Measurements from ENCODE around the gene EXTL2. TPM values are rescaled to one million over a fixed set of nuclear protein-coding genes. Genes with fewer than 3 reads are reported as not detected.
"Not testable (repeated sequence)": the region's sequence is repeated elsewhere in the genome, so short reads cannot be mapped to it uniquely, and the experiment has no call there.

EXTL2 gene
- polyA plus RNA-seq, 1 donor: 32.2 TPM

DNA sequence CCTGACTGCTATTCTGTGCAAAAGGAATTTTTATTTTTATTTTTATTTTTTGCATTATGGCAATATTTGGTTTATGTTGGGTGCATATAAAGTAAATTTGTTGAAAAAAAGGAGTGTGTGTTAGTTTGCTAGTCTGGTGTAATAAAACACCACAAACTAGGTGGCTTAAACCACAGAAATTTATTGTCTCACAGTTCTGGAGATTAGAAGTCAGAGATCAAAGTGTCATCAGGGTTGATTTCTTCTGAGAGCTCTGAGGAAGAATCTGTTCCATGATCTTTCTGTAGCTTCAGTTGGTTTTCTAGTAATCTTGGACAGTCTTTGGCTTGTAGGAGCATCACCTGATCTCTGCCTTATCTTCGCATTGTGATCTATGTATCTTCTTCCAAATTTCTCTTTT, 7.7 kb upstream of the EXTL2 start:
- DNase-seq (ENCODE audit: low read depth): no peak

DNA sequence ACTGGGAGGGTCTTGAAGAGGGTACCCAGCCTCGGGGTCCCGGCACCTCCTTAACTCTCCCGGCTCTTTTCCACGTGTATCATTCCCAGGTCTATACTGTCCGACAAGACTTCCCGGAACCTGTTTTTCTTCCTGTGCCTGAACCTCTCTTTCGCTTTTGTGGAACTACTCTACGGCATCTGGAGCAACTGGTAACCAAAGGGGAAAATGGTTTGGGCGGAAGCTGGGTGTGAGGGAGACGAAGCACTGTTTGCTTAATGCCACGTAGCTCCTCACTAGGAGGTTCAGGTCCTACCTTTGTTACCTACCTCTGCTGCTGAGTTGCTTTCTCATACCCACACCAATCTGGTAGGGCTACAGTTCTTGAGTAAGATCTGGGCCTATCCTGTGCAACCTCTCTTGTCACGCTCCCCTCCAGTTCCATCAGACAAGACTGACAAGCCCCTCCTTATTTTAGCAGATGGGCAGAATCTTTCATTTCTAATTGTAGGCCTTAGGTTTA, 1.9 kb upstream of the EXTL2 start:
- peak; percentile 5 for DNase-seq (ENCODE audit: low read depth)

DNA sequence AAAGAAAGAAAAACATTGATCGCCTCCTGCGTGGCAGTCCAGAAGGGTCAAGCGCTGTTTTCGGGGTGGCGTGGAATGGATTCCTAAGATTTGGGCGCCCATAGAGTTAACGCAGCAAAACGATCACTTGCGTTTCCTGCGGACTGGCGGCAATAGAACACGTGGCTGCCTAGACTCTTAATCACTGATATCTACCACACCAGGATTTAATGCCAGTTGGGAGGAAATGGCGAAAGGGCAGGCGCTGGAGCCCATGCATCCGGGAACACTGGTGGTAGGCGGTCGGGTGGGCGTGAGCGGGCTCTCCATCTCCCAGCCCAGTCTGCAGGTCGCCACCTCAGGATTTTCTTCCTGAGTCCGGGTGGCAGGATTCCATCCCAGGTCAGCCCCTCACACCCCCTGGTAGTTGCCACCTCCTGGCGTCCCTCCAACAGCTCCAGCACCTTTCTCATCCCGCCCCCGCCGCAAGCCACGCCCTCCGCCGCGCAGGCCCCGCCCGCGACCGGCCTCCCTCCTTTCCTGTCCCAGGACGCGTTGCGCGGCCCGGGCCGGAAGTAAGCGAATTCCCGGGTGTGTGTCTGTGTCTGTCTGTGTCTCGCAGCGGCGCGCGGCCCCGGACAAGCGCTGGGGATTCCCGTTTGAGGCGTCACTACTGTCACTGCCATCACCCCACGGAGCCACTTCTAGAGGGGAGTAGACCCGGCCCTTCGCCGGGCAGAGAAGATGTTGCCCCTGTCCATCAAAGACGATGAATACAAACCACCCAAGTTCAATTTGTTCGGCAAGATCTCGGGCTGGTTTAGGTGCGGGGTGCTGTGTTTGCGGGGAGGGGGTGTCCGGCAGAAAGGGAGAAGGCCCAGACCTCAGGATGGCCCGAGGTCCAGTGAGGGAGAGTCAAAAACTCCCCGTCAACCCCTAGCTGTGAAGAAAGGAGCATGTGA, 1.2 kb upstream of the EXTL2 start, which contains the start of gene SLC30A7:
Gene SLC30A7 (plus strand): TSS at position 551 of the 941 bp plus-strand sequence. CDS start 173 bp downstream, at position 724.
- peak; percentile 61 for DNase-seq (ENCODE audit: low read depth)

DNA sequence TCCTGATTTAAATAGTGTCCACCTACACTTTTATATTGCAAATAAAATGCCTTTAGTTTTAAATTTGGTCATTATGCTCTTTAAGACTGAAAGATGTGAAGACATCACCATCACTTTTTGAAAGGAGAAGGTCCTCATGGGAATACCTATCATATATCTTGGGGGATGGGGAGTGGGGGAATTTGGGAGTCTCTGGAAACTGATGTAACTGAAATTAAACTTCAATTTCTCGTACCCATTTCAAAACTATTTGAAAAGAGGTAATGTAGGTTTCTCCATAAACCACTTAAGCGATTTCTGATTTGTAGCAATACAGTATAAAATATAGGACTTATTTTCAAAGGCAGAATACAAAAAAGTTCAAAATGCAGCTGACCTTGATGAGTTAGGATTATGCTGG, 924 bp downstream of the EXTL2 start:
- no peak for DNase-seq (ENCODE audit: low read depth)

DNA sequence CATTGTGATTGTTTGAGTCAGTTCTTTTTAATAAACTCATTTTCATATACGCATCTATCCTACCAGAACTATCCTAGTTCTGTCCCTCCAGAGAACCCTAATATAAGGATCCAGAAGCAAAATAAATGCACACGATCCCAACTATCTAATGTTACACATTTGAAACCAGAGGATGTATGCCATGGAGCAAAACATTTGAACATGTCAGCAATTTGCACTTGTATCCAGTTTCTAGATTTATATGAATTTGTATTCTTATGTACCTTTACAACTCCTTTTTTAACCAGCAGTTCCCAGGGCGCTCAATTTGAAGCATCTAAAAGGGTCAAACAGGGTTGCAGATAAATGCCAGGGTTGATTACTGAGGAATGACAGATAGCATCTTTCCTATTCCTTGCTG, 2.1 kb downstream of the EXTL2 start:
- DNase-seq (ENCODE audit: low read depth): no peak

DNA sequence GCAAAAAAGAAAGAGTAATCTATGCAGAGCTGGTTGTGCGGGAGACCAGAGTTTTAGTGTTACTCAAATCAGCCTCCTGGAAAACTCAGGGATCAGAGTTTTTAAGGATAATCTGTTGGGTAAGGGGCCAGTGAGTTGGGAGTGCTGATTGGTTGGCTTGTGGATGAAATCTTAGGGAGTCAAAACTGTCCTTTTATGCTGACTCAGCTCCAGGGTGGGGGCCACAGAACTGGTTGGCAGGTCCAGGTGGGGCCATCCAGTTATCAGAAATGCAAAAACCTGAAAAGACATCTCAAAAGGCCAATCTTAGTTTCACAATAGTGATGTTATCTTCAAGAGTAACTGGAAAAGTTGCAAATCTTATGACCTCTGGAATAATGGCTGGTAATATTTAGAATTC, 3.3 kb downstream of the EXTL2 start:
- DNase-seq (ENCODE audit: low read depth): no peak

DNA sequence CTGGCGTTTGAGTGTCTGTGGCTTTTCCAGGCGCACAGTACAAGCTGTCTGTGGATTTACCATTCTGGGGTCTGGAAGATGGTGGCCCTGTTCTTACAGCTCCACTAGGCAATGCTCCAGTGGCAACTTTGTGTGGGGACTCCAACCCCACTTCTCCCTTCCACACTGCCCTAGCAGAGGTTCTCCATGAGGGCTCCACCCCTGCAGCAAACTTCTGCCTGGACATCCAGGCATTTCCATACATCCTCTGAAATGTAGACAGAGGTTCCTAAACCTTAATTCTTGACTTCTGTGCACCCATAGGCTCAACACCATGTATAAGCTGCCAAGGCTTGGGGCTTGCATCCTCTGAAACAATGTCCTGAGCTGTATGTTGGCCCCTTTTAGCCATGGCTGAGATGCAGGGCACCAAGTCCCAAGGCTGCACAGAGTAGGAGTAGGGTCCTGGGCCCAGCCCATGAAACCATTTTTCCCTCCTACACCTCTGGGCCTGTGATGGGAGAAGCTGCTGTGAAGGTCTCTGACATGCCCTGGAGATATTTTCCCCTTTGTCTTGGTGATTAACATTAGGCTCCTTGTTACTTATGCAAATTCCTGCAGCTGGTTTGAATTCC, 4.7 kb downstream of the EXTL2 start:
- DNase-seq (ENCODE audit: low read depth): not testable (repeated sequence)

DNA sequence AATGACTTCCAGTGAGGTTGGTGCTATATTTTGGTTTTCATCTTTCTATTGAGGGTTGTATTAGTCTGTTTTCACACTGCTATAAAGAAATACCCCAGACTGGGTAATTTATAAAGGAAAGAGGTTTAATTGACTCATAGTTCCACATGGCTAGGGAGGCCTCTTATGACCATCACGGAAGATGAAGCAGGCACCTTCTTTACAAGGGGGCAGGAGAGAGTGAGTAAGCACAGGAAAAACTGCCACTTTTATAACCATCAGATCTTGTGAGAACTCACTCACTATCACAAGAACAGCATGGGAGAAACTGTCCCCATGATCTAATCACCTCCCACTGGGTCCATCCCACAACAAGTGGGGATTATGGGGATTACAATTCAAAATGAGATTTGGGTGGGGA, 5.6 kb downstream of the EXTL2 start:
- DNase-seq (ENCODE audit: low read depth): not testable (repeated sequence)

DNA sequence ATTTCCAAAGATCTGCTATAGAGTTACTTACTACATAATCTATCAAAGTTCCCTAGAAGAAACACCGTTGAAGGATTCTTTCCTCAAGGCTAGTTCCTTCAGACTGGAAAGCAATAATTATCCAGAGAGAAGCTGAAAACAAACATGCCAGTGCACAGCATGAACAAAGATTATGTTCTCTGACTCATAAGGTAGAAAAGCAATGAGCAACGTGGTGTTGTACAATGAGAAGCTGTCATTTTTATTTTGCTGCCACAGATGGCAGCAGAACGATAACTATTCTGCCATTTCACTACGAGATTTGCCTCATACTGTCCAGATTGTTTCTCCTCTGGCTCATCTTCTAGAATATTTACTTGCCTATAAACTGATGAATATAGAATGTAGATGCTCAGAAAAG, 10.7 kb downstream of the EXTL2 start:
- no peak for DNase-seq (ENCODE audit: low read depth)

DNA sequence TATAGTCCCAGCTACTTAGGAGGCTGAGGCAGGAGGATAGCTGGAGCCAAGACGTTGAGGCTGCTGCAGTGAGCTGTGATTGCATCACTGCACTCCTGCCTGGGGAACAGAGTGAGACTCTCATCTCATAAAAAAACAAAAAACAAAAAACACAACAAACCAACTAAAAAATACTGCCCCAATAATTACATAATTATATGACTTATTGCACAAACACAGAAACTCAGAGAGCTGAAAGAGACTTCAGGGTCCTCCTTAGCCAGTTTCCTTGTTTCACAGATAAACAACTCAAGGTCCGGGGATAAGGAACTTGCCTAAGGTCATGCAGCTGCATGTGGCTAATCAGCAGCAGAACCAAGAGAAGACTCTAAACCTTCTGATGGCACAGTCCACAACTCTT, 11.9 kb downstream of the EXTL2 start:
- DNase-seq (ENCODE audit: low read depth): no peak

DNA sequence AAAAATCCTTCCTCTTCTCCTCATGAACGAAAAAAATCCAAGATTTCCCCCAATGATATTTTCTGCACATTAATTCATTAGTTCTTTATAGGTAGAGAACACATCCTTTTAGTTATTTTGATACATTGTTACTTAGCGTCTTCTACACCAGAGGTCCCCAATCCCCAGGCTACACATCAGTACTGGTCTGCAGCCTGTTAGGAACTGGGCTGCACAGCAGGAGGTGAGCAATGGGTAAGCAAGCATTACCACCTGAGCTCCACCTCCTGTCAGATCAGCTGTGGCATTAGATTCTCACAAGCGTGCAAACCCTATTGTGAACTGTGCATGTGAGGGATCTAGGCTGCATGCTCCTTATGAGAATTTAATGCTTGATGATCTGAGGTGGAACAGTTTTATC, 13.0 kb downstream of the EXTL2 start:
- DNase-seq (ENCODE audit: low read depth): no peak

DNA sequence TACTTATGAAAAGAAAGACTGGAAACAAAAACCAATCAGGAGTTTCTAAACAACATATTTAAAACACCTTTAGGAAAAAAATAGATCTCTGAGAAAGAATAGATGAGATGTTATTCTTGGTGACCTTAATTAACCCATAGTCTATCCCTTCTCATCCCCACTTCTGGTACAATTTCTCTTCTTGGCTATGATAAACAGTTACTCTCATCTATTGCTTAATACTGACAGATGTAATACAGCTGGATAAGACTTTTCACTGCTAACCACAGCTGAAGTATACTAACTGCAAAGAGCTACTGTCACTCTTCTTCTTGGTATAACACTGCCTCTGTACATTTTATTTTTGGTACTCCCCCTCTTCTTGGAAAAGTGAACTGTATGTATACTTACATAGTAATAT, 15.2 kb downstream of the EXTL2 start:
- no peak for DNase-seq (ENCODE audit: low read depth)

DNA sequence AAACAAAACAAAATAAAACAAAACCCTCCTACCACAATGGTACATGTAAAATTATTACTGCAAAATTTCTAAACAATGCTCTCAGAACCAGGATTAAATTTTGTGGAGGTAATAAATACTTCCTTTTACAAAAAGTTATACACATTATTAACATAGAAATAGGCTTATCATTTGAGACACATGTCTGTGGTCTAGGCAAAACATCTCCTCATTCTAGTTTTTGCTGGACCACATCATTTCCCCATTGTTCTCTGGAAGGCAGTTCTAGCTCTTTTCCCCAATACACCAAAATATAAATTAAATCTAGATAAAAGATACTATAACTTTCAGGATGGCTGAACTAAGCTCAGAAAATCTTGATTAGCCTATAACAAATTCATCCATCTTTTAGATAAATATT, 18.4 kb downstream of the EXTL2 start:
- DNase-seq (ENCODE audit: low read depth): no peak

DNA sequence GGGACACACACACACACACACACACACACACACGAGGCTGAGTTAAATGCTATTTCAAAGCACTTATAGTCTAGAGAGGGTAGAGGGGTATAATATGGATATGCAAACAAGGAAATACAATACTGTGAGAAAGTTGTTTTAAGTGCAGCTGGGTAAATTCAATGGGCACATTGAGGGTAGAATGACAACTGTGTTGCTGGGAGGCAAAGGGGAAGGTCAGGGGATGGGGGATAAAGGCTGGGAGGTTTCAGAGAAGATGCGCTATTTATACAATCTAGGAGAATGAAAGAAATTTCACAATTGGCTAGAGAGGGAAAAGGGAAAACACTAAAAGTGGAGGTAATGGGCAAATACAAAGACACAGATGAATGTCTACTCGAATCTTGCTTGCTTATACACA, 19.4 kb downstream of the EXTL2 start:
- DNase-seq (ENCODE audit: low read depth): no peak

DNA sequence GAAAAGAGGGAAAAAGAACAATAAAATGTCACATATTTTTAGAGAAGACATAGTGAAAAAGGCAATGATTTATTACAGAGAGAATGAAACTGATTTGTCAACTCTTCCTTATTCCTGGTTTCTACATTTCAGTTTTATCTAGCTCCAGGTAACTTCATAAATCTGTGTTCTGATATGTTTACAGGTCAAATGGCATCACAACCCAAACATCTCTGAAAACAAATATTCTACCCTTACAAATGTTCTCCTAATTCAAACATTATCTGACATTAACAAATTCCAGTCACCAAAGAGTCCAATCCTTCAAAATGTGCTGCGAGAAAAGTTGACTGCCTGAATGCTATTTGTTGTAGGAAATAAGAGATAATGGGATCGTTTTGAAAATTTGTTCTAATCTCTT, 20.2 kb downstream of the EXTL2 start:
- no peak for DNase-seq (ENCODE audit: low read depth)

DNA sequence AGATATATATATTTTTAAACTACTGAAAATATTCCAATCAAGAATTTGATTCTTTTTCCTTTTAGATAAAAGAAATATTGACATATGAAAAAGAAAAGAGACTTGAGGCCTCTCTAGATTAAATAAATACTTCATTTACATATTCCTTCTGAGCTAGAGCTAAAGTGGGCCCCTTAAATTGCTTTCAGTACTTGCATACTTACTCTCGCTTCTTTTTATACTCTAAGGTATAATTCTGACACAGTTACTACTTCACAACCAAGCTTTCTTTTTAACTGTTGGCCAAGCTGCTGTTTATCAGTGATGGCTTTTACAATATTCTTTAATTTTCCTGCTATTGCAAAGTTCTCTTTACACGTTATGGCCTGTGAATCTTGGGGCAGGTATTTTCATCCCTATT, 24.6 kb downstream of the EXTL2 start:
- DNase-seq (ENCODE audit: low read depth): no peak

DNA sequence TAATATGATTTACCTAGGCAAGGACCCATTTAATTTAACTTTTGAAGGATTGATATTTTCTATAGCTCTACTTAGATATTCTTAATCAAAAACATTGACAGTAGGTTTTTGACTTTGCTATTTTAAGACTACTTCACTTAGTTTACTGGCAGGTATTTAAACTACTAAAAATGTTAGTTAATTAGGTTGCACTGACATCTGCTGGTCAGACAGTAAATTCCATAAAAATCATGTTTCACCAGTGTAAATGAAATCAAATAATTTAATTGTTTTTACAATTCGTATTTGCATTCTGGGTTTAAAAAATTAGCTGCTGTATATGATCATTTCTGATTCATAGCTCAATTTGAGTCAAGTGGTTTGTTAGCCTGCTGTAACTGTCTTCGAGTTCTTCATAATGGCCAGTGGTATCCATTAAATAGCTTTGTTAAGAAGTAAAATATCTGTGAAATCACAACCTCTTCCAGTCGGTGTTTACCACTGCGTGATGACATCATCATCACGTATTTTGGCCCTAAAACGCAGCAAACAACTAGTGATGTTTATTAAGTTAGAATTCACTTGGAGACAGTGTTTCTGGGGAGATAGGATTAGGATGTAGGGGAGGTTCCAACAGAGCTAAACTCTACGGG, 26.2 kb downstream of the EXTL2 start:
- DNase-seq (ENCODE audit: low read depth): no peak

DNA sequence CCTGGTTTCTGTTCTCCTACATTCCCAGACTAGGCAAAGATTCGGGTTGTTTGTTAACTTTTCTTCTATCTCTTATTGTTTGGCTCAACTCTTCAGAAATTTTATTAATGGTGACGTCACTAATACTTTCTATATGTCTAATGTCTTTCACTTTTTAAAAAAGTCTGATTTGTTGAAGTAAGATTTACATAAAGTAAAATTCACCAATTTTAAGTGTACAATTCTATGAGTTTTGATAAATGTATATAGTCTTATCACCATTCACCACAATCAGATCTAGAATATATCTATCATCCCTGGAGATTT, 27.8 kb downstream of the EXTL2 start:
- DNase-seq (ENCODE audit: low read depth): no peak

DNA sequence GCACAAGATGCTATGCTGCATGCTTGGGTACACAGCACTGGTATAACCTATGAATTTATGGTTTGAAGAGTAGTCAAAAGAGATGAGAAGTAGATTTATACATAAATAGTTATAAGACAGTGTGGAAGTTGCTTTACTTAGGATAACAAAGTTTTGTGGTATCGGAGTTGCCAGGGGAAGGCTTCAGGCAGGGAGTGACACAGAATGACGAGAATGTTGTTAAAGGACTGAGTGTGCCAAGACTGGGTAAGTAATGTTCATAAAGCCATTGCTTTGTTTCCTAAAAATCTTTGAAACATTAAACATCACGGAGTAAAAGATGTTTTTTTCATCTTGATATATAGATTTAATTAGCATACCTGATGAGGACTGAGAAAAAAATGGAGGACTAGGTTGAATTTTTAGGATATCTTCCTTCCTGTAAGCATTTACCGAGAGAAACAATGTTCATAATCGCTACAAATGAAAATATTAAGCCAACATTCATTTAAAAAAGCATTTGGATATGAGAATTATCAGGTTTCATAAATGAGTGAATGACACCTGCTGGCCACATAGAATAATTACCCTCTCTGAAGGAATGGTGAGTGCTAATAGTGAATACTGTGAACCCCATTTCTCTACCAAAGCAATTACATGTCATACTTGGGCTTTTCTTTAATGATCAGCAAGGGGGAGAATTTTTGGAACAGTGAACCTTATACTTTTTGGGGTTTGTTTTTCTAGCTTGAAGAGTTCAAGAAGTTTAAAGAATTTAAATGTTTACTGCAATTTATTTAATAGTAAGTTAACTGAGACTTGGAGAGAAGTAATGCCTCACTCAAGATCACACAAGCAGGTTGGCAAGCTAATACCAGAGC, 28.4 kb downstream of the EXTL2 start:
- DNase-seq (ENCODE audit: low read depth): no peak

DNA sequence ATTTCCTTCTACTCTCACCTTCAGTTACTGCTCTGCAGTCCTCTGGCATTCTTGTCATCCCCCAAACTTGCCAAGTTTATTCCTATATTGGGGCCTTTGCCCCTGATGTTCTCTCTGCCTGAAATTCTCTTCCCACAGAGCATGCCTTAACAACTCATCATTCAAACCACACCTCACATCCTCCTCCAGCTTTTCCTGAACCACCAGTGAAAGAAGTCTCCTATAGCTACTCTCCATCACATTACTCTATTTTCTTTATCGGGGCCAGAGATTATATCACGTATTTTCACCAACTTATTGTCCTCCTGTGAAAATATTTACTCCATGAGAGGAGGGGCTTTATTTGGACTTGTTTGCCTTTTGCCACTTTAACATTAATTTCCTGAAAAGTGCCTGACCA, 32.1 kb downstream of the EXTL2 start:
- DNase-seq (ENCODE audit: low read depth): no peak

DNA sequence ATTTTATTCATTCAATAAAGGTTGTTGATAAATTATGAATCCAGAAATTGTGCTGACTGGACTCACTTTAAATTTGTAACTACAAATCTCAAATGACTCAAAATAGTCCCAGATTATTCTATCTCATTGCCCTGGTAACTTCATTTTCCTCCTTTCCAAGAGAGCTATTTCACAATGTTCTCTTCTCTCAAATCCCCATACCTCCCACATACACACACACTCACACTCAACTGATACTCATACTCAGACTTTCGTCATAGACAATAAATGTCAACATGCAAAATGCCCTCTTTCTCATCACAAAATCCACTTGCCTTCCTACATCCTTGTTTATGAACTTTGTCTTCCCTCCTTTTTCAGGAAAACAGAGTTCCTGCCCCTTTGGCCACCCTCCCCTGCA, 33.3 kb downstream of the EXTL2 start:
- no peak for DNase-seq (ENCODE audit: low read depth)
